IPS-NIHi7 (cell line): ENCODE results near the gene HELZ.
"Not testable (repeated sequence)": the region's sequence is repeated elsewhere in the genome, so short reads cannot be mapped to it uniquely, and the experiment has no call there.

Experiments used
- DNase-seq: peaks from one replicate; pipeline ENCODE4 v3.0.0; 2012; ENCODE audit warnings: mixed read lengths; ENCODE audit errors: extremely low spot score

The HELZ gene

DNA sequence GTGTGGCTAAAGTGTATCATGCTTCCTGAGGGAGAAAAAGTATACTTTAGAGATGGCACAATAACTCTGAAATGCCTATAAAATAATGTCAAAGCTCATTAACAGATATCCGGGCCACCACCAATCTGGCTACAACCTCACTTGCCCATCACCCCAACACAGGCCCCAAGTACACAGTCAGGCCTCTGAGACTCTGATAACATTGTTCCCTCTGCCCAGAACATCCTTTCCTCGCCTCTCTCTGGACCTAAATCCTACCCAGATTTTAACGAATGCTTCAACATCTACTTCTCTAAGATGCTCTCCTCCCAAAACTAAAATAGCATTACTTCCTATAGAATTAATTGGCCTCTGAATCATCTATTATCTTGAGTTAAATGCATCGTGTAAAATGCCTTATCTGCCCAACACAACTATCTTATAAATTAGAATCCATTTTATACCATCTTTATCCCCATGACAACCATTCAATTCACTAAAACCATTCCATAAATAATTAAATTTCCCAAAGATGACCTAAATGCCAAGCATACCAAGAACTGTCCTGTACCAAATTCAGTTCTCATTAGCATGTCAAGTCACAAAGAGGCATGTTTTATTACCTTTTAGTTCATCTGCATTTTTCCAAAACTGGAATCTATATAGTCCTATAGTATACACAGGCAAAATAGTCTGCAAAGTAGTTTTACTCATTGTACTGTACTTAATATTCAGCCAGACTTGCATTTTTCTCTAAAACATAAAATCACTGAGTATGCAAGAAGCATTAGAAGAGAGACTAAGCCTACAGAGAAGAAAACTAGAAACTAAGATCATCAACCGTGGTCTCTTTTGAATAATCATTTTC, 15.7 kb downstream of the HELZ start:
- DNase-seq: no peak

DNA sequence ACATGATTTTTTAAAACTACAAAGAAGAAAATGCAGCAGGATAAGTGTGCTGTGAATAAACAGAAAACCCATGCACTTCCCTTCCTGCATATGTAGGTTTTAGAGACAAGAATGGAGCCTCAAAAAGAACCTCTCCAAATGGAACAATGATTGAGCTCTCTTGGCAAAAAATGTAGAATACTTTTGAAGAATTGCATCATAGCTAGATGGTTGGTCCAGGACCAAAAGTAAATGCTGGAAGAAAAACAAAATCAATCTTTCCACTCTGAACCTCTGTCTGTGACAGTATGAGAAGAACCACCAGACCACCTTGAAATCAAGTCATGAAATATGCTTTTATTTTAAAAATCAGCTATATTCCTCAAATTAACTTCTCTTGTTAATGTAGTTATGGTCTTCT, 17.5 kb downstream of the HELZ start:
- no peak for DNase-seq

DNA sequence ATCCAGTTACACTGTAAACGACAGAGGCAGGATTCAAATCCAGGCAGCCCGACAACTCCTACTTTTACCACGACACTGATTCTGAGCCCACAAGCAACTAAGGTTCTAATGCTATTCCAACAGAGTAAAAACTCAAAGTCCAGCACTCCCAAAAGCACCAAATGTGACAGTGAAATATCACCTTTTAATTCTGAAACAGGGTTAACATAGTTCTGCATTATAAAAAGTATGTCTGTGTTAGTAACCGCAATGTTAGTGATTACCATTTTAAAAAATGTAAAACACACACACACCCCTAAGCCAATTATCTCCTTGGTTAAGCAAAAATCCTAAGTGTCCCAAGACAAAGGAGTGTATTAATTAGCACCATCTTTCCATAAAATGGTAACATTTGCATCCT, 19.7 kb downstream of the HELZ start:
- no peak for DNase-seq

DNA sequence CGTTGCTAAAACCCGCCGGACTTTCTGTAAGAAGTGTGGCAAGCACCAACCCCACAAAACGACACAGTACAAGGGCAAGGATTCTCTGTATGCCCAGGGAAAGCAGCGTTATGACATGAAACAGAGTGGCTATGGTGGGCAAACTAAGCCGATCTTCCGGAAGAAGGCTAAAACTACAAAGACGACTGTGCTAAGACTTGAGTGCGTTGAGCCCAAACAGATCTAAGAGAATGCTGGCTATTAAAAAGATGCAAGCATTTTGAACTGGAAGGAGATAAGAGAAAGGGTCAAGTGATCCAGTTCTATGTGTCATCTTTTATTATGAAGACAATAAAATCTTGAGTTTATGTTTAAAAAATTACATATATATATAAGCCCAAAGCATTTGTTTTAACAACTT, 20.3 kb downstream of the HELZ start:
- no peak for DNase-seq

DNA sequence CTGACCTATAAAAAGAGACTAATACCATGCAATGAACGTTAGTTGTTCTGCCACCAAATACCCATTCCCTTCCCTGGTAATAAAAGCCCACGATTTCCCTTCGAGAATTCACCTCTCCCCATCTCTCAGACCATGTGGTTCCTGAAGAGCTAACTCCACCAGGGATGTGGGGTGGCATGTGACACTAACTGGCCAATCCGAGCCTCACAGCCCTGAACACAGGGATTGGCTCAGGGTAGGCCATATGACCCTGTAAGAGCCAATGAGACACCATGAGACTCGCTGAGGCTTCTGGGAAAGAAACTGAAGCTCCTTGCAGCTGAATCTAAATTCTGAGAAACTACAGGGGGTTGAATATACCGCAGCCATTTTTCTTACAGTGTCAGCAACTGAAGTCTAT, 21.1 kb downstream of the HELZ start:
- DNase-seq: peak; percentile 19

DNA sequence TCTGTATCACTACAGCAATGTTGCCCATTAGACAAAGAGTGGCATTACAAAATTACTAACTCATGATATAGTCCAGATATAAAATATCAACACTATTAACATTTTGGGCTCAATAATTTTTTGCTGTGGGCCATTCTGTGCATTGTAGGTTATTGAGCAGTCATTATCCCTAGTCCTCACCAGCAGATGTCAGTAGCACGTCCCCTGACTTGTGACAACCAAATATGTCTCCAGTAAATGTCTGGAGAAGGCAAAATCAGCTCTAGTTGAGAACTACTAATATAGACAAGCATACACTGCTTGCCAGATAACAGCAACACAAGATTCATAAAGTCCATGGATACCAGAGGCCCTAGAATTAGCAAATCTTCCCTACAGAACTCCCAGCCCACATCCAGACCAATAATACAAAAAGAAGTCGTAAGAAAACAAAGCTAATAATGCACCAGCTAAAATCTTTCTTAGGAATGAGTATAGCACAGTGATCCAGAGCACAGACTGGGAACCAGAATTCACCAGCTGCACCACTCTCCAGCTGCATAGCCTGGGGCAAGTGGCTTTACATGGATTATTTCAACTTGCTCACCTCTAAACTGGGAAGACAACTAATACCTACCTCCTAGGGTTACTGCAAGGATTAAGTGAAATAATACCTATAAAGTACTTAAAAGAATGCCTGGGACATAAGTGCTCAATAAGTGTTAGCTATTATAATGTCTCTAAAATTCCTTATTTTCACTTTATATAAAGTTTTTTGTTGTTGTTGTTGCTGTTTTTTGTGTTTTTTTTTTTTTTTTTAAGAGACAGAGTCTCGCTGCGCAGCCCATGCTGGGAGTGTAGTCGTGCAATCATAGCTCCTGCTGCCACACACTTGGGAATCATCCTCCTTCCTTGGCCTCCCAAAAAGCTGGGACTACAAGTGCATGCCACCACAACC, 23.7 kb downstream of the HELZ start:
- DNase-seq: peak; percentile 41

DNA sequence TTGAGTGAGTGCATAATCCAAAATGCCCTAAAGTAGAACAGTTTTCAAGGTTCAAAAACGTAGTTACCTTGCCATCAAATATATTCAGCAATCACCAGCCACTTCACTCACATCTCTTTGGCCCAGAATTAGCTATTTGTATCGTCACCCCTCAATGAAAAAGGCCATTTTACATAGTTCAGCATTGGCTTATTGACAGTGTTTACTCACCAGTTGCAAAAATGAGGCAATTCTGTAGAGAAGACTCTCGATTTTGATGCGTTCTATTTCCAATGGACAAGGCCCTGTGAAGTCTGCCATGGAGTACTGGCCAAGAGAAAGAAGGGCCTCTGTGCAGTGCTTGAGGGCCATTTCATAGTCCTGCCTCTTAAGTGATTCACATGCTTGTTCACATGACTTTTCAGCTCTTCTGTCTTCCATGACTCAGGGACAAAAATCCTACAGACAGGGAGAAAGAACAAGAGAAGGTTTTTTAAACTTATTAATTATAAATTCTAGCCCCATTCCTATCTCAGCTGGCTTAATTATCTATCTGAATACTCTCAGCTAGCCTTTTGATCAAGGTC, 26.5 kb downstream of the HELZ start:
- DNase-seq: no peak

DNA sequence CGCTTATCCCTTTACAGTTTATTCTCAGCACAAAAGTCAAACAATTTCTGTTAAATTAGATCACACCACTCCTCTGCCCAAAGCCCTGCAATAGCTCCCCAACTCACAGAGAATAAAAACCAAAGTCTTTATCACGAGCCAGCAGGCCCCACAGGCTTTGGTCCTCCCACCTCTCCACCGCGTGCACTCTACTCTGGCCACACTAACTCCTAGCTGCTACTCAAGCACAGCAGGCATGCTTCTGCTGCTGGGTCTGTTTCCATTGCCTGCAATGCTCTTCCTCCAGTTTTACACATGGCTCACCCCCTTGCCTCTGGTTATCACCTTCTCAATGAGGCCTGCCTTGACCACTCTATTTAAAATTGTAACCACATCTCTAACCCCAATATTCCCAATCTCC, 27.6 kb downstream of the HELZ start:
- no peak for DNase-seq

DNA sequence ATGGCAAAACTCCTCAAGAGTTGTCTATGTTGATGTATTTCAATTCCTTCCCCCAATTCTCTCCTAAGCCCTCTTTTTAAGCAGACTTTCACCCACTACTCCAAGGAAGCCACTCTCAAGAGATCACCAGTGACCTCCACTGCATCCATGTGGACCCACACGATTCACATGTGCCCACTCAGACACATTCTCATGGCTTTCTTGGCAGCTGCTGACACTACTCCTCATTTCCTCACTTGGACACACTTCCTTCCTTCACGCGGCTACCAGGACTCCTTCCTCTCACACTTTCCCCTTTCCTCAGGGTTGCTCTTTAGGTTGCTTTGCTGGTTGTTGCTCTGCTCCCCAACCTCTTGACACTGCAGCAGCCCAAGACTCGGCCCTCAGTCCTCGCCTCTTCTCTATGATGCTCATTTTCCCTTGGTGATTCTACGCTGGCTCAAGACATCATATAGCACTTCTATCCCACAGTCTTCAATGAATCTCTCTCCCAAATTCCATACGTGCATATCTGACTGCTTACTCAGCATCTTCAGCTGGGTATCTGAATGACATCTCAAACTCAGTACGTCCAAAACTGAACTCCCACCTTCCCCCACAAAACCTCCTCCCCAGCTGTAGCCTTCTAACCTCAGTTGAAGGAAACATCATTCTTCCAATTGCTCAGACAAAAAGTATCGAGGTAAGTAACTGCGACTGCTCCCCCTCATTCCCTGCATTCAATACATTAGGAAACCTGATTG, 28.2 kb downstream of the HELZ start:
- DNase-seq: no peak

DNA sequence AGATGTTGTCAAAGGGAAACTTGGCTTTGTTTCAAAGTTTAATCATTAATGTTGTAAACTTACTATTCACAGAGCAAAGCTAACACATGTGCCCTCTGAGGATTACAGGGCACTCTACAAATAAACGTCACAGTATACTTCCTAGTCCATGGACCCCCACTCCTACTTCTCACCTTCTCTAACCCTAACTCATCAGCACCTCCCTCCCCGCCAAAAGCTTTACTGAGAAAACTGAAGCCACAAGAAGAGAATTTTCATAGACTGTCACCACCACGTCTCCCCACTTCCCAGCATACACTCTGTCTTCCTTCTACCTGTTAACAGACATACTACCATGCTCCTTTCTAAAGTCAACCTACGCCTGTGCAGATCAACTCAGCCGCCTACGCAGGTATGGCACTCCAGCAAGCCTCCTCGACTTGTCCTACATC, 29.0 kb downstream of the HELZ start:
- DNase-seq: no peak

DNA sequence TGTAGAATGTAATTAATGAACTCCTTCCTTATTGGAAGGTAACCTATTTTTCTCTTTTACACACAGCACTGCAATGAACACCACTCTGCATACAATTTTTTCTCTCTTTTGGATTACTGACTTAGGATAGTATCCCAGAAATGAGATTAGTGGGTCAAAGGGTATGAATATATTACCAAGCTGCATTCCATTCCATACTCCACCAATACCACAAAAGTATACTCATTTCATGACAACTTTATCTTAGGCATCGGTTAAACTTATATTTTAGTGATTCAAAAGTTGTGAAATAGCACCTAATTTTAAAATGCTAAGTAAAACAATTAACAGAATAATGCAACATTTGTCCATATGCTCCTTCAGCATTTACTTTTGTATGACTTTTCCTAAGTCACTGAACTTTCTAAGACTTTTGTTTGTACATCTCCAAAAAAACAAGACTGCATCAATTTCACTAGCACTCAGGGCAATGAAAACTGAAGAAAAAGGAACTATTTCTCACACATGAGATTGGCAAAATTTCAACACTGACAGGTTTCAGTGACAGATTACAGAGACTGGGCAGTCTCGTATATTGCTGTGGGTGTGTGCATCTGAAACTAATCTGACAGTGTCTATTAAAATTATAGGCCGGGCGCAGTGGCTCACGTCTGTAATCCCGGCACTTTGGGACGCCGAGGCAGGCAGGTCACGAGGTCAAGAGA, 32.1 kb downstream of the HELZ start:
- no peak for DNase-seq

DNA sequence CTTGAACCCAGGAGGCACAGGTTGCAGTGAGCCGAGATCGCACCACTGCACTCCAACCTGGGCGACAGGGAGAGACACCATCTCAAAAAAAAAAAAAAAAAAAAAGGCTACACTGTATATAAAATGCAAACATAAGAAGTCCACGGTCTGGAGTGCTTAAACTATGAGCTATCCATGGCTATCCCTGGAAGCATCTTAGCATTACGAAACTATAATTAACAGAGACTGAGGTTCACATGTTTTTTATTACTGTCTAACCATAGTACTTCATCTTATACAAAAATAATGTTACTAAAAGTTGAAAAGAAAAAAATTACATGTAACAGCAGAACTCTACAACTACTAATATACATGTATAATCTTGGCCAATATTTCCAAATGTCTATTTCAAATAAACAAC, 32.8 kb downstream of the HELZ start:
- no peak for DNase-seq

DNA sequence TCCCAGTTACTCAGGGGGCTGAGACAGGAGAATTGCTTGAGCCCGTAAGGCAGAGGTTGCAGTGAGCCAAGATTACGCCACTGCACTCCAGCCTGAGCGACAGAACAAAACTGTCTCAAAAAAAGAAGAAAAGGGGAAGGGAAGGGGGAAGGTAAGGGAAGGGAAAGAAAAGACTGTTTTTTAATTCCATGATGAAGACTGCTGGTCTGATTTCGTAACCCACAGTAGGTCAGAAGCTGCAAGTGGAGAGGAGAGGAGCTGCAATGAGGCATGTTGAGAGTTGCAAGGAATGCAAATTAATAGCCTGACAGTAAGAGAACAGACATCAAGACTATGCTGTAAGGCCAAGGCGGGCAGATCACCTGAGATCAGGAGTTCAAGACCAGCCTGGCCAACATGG, 33.3 kb downstream of the HELZ start:
- no peak for DNase-seq

DNA sequence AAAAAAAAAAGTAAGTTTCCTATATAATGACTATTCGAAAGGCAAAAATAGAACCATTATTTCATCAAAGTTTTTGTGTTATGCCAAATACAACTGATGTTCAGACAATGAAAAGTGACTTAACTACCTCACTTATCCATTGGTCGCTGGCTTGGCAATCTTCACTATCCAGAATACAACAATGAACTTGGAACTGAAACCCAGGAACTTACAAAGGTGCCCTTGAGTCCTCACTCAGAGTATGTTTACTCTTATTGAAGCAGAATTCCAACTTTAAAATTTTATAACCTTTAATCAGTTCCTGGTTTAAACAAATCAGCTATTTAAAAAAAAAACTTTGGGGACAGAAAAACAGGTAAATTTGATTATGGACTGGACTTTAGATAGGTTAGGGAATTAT, 34.1 kb downstream of the HELZ start:
- no peak for DNase-seq

DNA sequence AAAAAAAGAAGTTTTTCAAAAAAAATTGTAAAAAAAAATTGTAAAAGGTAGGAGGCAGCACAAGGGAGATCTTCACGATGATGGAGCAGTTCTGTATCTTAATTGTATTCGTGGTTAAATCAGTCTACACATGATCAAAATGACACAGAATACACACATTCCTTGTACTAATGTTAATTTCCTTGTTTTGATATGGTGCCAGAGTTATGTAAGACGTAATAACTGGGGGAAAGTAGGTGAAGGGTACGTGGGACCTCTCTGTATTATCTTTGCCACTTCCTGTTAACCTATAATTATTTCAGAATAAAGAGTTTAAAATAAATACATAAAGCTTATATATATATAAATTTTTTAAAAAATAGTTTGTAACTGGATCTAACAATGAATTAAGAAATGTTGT, 36.8 kb downstream of the HELZ start:
- no peak for DNase-seq

DNA sequence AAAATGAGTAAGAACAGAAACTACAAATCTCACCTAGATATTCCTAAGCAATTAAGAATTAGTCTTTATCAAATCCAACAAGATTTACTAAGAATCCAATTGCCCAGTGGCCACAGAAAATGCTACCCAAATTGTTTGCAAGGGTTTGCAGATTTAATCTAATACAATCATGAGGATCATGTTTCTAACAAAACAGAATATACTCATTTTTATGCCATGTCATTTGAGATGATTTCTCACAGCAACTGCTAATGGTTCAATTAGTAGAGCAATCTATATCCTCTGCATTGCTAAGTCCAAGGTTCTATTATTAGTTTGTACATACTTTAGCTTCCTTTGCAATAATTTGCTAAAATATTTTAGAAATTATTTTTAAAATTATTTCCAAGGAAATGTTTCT, 41.2 kb downstream of the HELZ start:
- no peak for DNase-seq

DNA sequence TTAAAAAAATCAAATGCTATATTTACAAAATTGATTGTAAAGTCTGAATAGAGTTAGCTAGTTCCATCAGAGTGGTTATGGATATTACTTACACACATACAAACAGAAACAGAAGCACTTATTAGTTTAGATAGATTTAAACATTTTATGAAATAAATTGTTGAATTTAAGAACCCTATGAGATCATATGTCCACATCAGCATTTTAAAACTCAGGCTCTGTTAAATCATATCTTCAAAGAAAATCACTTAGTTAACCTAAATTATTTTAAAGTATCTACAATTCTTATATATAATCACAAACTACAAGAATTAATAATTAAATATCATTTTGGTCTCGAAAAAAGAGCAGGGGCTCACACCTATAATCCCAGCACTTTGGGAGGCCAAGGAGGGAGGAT, 42.5 kb downstream of the HELZ start:
- no peak for DNase-seq

DNA sequence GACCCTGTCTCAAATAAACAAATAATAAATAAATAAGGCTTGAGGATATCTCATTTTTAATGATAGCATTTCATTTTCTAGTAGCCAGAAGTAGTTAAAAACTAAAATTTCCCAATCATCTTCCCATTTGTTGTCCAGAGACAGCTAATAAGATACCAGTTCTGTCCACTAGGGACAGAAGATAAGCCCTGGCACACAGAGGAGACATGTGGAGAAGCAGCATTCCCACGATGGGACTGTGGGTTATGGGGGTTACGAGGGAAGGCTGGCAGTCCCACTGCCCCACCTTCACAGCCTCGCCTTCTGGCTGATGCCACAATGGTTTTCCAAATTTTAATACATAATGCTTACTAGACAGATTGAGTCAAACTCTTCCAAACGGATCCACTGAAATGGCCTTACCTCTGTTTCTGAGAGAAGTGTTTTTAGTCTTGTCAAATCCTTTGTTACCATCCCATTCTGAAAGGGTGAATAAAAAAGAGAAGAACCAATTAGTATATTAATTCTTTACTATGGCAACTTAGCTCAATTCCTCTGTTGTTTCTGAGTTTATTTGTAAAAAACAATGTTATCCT, 44.2 kb downstream of the HELZ start:
- peak; percentile 52 for DNase-seq

DNA sequence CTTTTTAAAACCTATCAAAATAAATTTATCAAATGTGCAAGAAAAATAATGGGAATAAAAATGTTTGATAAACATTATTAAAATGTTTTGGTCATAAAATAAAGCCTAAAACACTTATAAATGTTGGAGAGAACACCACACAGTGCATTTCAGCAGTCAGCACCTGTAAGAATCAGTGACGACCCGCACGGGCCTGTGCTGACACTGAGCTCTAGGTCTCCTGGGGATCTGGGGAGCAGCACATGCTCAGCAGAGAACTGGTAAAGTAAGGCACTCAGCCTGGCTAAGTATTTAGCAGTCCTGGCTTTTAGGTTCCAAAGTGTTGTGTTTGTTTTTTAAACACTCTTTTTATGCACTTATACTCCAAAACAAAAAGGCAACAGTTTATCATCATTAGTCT, 46.9 kb downstream of the HELZ start:
- DNase-seq: no peak

DNA sequence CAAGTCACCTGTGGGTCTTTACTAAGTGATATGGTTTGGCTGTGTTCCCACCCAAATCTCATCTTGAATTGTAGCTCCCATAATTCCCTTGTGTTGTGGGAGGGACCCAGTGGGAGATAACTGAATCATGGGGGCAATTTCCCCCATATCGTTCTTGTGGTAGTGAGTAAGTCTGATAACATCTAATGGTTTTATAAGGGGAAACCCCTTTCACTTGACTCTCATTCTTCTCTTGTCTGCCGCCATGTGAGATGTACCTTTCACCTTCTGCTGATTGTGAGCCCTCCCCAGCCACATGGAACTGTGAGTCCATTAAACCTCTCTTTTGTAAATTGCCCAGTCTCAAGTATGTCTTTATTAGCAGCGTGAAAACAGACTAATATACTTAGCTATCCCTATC, 48.0 kb downstream of the HELZ start:
- DNase-seq: not testable (repeated sequence)

DNA sequence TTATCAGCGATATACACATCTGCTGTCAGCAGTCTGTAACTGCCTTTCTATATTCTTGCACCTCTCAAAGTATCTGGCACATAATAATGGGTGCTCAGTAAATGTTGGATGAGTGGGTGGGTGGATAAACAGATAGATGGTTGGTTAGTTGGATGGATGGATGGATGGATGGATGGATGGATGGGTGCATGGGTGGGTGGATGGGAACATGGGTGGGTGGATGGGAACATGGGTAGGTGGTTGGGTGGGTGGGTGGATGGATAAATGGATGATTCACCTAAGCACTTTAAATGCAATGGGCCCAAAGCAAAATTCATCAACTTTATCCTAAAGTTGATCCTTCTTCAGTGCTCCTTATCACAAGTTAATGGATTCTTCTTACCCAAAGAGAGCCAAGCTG, 48.6 kb downstream of the HELZ start:
- no peak for DNase-seq
